A673 (cell line): Measurements from ENCODE around the gene SMIM35. TPM values are rescaled to one million over a fixed set of nuclear protein-coding genes. Genes with fewer than 3 reads are reported as not detected.

Experiments
- BruUV-seq: library from RNA; stranded (reverse); fragments of 400-500 nt; replicated peaks from 2 replicates; lab custom pipeline; 2021; lab: Mats Ljungman, UMichigan
- CTCF ChIA-PET: fragments of 300-600 bp; sonication (Branson Sonifier 250); formaldehyde crosslinking; loops from one replicate; lab custom pipeline; 2022; ENCODE audit warnings: antibody characterized with exemption; lab: Charles Lee
- POLR2A ChIA-PET: fragments of 300-600 bp; sonication (Branson Sonifier 250); formaldehyde crosslinking; loops from one replicate; lab custom pipeline; 2022; ENCODE audit warnings: antibody characterized with exemption; ENCODE audit not compliant: low non-redundant PET; lab: Charles Lee
- DNase-seq: peaks from one replicate; pipeline ENCODE4 v3.0.0-alpha.2; 2015; ENCODE audit warnings: low spot score
- H3K27ac ChIP-seq: fragments of 200-600 bp; sonication (generic); 2 replicates; pipeline ENCODE4 v1.5.1; 2016; ENCODE audit warnings: mixed run types, low read depth, mild to moderate bottlenecking, mixed read lengths, antibody characterized with exemption, low read length; ENCODE audit not compliant: poor library complexity, severe bottlenecking
- H3K27me3 ChIP-seq: fragments of 200-600 bp; sonication (generic); replicated peaks from 2 replicates; pipeline ENCODE4 v1.6.1; 2017; ENCODE audit warnings: mixed run types, low read depth, mild to moderate bottlenecking, mixed read lengths, antibody characterized with exemption, low read length; ENCODE audit not compliant: insufficient read depth, poor library complexity
- H3K36me3 ChIP-seq: fragments of 200-600 bp; sonication (generic); 2 replicates; pipeline ENCODE4 v1.6.1; 2016; ENCODE audit warnings: mixed run types, mild to moderate bottlenecking, mixed read lengths, antibody characterized with exemption, low read length; ENCODE audit not compliant: insufficient read depth, poor library complexity, severe bottlenecking
- H3K4me1 ChIP-seq: fragments of 200-600 bp; sonication (generic); 2 replicates; pipeline ENCODE4 v1.6.1; 2017; ENCODE audit warnings: mixed run types, mild to moderate bottlenecking, mixed read lengths, antibody characterized with exemption, low read length; ENCODE audit not compliant: insufficient read depth, poor library complexity, severe bottlenecking
- H3K4me3 ChIP-seq: fragments of 200-600 bp; sonication (generic); 2 replicates; pipeline ENCODE4 v1.5.1; 2016; ENCODE audit warnings: low read depth, mixed run types, mild to moderate bottlenecking, mixed read lengths, low read length; ENCODE audit not compliant: poor library complexity, severe bottlenecking
- H3K9me3 ChIP-seq: fragments of 200-600 bp; sonication (generic); 2 replicates; pipeline ENCODE4 v1.6.1; 2016; ENCODE audit warnings: mixed run types, low read depth, mild to moderate bottlenecking, mixed read lengths, antibody characterized with exemption, low read length; ENCODE audit not compliant: poor library complexity, severe bottlenecking
- CTCF ChIP-seq: fragments of 300-800, 200-600 bp; sonication (generic); conservative IDR thresholded peaks from 2 replicates; pipeline ENCODE4 v1.5.1; 2017; ENCODE audit warnings: low read depth, mild to moderate bottlenecking, antibody characterized with exemption, low read length, moderate library complexity, mixed read lengths
- EZH2 ChIP-seq: fragments of 200-600 bp; sonication (generic); IDR thresholded peaks from 2 replicates; pipeline ENCODE4 v1.6.1; 2017; ENCODE audit warnings: borderline replicate concordance, low read depth, mild to moderate bottlenecking, mixed read lengths, antibody characterized with exemption, low read length; ENCODE audit not compliant: poor library complexity, severe bottlenecking
- intact Hi-C: fragments of 100-400 bp; cut with micrococcal nuclease; formaldehyde crosslinking; loops from one replicate; pipeline ENCODE4 v1.10.0; 2022; ENCODE audit not compliant: unreplicated experiment
- total RNA-seq: library from RNA; stranded (reverse); gene quantifications from 2 replicates; pipeline ENCODE4 v1.2.3, GENCODE V29; 2021

Gene SMIM35
- total RNA-seq, 1 experiment from 2014 or later: not detected

GRCh38 chr11:117961896-117962295 lies 124.9 kb downstream of the SMIM35 start:
- H3K36me3 ChIP-seq: no peaks in the 10 kb centered on the region
- intact Hi-C loops: no loop called here
- no peaks in the 10 kb centered on the region for H3K4me1 ChIP-seq
- peaks cover 15% of the 10 kb centered on the region for H3K27me3 ChIP-seq
- H3K4me3 ChIP-seq: no peak overlapping the region
- ChIA-PET POLR2A (no interaction called here), CTCF (no interaction called here)
- no peaks in the 10 kb centered on the region for H3K9me3 ChIP-seq
- no TSS peak for BruUV-seq
- TF ChIP-seq EZH2 (no peak), CTCF (no peak)
- H3K27ac ChIP-seq: no peak overlapping the region
- no peak for DNase-seq

- no peak overlapping the region for H3K4me3 ChIP-seq
- H3K27ac ChIP-seq: no peak overlapping the region
- TF ChIP-seq EZH2 (no peak), CTCF (no peak)
- intact Hi-C loops: no loop called here
- peaks cover 21% of the 10 kb centered on the region for H3K27me3 ChIP-seq
- no TSS peak for BruUV-seq
- ChIA-PET CTCF (no interaction called here), POLR2A (interaction anchor here (0.6 kb wide), 1 partner anchor 29 kb away, joined by 3 read pairs; no protein-coding TSS in a partner anchor)
- no peaks in the 10 kb centered on the region for H3K36me3 ChIP-seq
- DNase-seq: no peak
- H3K9me3 ChIP-seq: no peaks in the 10 kb centered on the region
- H3K4me1 ChIP-seq: no peaks in the 10 kb centered on the region
These were observed 126.4 kb downstream of the SMIM35 start for GRCh38 chr11:117960406-117960805.

- H3K27me3 ChIP-seq: peaks cover 24% of the 10 kb centered on the region
- no peak overlapping the region for H3K27ac ChIP-seq
- no peaks in the 10 kb centered on the region for H3K4me1 ChIP-seq
- ChIA-PET POLR2A (interaction anchor here (0.6 kb wide), 1 partner anchor 28 kb away, joined by 3 read pairs; no protein-coding TSS in a partner anchor), CTCF (no interaction called here)
- H3K4me3 ChIP-seq: no peak overlapping the region
- DNase-seq: no peak
- BruUV-seq: no TSS peak
- intact Hi-C loops: no loop called here
- TF ChIP-seq CTCF (no peak), EZH2 (no peak)
- H3K9me3 ChIP-seq: no peaks in the 10 kb centered on the region
- no peaks in the 10 kb centered on the region for H3K36me3 ChIP-seq
These were observed 127.2 kb downstream of the SMIM35 start for GRCh38 chr11:117959438-117960149.
